Upper lobe of right lung (tissue), 1 donor: ENCODE results near the gene ETV3. TPM values are rescaled to one million over a fixed set of nuclear protein-coding genes. Genes with fewer than 3 reads are reported as not detected.
A peak's percentile ranks its signal among the peaks of the same experiment; 100 is the strongest.

Experiments
- ATAC-seq: fragments of 200-7000 bp; cut with Tn5 transposase; one replicate; pipeline ENCODE4 v1.9.1; 2020; ENCODE audit warnings: mild to moderate bottlenecking, moderate library complexity
- DNase-seq: peaks from one replicate; pipeline ENCODE4 v3.0.0-alpha.2; 2020
- H3K27ac ChIP-seq: fragments of 200-600 bp; one replicate; pipeline ENCODE4 v1.8.0; 2022
- H3K27me3 ChIP-seq: fragments of 200-600 bp; one replicate; pipeline ENCODE4 v1.8.0; 2022; ENCODE audit warnings: mild to moderate bottlenecking
- H3K36me3 ChIP-seq: fragments of 200-600 bp; one replicate; pipeline ENCODE4 v1.8.0; 2022
- H3K4me1 ChIP-seq: fragments of 200-600 bp; one replicate; pipeline ENCODE4 v1.8.0; 2022
- H3K4me3 ChIP-seq: fragments of 200-600 bp; one replicate; pipeline ENCODE4 v1.8.0; 2022; ENCODE audit warnings: mild to moderate bottlenecking
- H3K9me3 ChIP-seq: fragments of 200-600 bp; one replicate; pipeline ENCODE4 v1.8.0; 2022
- intact Hi-C: fragments of 100-400 bp; cut with DNase I; formaldehyde crosslinking; loops from one replicate; pipeline ENCODE4 v1.11.0; 2022
- total RNA-seq: library from RNA; stranded (reverse); fragmentation: NEBNext Ultra II Directional; extraction: Animal tissue kit (Norgen Biotek cat#: 25700); gene quantifications from one replicate; pipeline ENCODE4 v1.2.1, GENCODE V29; 2021
- TF ChIP-seq, protein P1 (sequence below): fragments of 200-600 bp; IDR thresholded peaks from one replicate; pipeline ENCODE4 v1.8.0; 2022; ENCODE audit warnings: antibody characterized with exemption
- donor health status: DM: no; HTN: yes; CAD: no; lungs with severe emphysema.

Gene ETV3
- total RNA-seq, 1 donor from 2014 or later: 39.2 TPM

DNA sequence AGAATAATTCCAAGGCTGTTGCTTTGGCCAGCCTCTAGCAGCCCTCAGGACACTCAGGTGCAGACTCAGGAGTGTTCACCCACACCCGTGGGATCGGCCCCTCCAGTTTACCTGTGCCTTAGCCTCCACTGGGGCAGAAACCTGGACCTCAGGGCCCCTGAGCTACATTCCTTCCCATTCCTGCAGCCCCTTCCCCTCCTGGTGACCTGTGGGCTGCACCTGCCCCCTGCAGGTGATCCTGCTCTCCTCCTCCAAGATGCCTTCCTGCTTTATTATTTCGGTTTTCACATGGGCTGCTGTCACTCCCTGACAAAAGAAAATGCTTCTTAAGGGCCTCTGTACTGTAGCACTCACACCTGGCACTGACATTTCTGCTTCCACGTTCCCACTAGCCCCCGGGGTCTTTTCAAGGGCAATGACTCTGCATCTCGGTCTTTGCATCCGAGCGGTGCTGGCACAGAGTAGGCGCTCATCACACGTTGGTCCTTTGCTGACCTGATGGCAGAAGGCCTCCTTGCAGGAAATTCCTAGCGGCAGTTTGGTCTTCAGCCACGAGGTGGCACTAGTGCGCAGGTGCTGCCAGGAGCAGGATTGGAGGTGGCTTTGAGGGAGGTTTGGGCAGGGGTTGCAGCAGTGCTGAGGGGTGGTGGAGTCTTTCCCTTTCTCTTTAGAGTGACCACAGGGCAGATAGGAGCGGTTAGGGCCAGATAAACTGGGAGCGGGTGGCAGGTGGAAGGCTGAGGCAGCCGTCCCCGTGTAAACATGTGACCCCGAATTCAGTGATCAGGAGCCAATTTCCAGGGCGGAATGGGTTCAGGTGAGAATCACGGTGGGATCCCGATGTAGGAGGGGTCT, 25.3 kb upstream of the ETV3 start:
- Histone ChIP-seq H3K4me3 (no peak overlapping the region), H3K9me3 (no peaks in the 10 kb centered on the region), H3K4me1 (no peaks in the 10 kb centered on the region), H3K27ac (no peak overlapping the region), H3K27me3 (peaks cover 7% of the 10 kb centered on the region), H3K36me3 (no peaks in the 10 kb centered on the region)
- TF ChIP-seq, protein P1, sequence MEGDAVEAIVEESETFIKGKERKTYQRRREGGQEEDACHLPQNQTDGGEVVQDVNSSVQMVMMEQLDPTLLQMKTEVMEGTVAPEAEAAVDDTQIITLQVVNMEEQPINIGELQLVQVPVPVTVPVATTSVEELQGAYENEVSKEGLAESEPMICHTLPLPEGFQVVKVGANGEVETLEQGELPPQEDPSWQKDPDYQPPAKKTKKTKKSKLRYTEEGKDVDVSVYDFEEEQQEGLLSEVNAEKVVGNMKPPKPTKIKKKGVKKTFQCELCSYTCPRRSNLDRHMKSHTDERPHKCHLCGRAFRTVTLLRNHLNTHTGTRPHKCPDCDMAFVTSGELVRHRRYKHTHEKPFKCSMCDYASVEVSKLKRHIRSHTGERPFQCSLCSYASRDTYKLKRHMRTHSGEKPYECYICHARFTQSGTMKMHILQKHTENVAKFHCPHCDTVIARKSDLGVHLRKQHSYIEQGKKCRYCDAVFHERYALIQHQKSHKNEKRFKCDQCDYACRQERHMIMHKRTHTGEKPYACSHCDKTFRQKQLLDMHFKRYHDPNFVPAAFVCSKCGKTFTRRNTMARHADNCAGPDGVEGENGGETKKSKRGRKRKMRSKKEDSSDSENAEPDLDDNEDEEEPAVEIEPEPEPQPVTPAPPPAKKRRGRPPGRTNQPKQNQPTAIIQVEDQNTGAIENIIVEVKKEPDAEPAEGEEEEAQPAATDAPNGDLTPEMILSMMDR: peak; percentile 92
- DNase-seq: peak; percentile 78
- intact Hi-C loops: no loop called here
- peak; percentile 88 for ATAC-seq

DNA sequence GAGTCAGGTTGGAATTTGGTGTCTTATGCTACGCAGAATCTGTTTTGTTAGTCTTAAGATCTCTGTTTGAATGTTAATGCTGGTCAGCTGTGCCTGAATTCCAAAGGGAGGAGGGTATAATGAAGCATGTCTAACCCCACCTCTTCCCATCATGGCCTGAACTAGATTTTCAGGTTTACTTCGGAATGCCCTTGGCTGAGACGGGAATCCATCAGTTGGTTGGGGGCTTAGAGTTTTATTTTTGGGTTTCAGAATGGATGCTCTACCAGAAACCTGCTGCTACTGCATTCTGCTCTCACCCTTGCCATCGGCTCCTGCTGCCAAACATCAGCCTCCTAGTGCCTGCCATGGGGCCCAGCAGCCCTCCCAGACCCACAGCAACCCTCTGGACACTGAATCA, 24.1 kb upstream of the ETV3 start:
- TF ChIP-seq, protein P1: no peak
- no peak for ATAC-seq
- H3K36me3 ChIP-seq: no peaks in the 10 kb centered on the region
- no peak overlapping the region for H3K27ac ChIP-seq
- DNase-seq: no peak
- H3K9me3 ChIP-seq: no peaks in the 10 kb centered on the region
- peaks cover 7% of the 10 kb centered on the region for H3K27me3 ChIP-seq
- H3K4me3 ChIP-seq: no peak overlapping the region
- intact Hi-C loops: no loop called here
- H3K4me1 ChIP-seq: no peaks in the 10 kb centered on the region

DNA sequence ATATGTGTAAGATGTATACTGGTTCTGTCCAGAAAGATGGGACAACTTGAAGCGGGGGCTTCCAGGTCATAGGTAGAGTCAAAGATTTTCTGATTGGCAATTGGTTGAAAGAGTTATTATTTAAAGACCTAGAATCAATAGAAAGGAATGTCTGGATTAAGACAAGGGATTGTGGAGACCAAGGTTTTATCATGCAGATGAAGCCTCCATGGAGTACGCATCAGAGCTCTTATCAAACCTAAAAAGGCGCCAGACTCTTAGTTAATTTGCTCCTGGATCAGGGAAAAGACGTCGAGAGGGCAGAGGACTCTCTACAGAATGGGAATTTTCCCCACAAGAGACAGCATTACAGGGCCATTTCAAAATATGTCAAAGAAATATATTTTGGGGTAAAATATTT, 23.7 kb upstream of the ETV3 start:
- Histone ChIP-seq H3K4me1 (no peaks in the 10 kb centered on the region), H3K9me3 (no peaks in the 10 kb centered on the region), H3K27me3 (peaks cover 7% of the 10 kb centered on the region), H3K36me3 (no peaks in the 10 kb centered on the region), H3K4me3 (no peak overlapping the region), H3K27ac (no peak overlapping the region)
- intact Hi-C loops: no loop called here
- TF ChIP-seq, protein P1: no peak
- DNase-seq (no peak), ATAC-seq (no peak)

- Histone ChIP-seq H3K27ac (no peak overlapping the region), H3K27me3 (peaks cover 1% of the 10 kb centered on the region), H3K9me3 (no peaks in the 10 kb centered on the region), H3K4me3 (no peak overlapping the region), H3K36me3 (no peaks in the 10 kb centered on the region), H3K4me1 (peaks cover 23% of the 10 kb centered on the region)
- intact Hi-C loops: no loop called here
- no peak for DNase-seq
- no peak for ATAC-seq
- TF ChIP-seq, protein P1: no peak
Observed at GRCh38 chr1:157158967-157159366, 20.8 kb upstream of the ETV3 start.

- no peak overlapping the region for H3K4me3 ChIP-seq
- H3K27ac ChIP-seq: no peak overlapping the region
- DNase-seq (no peak), ATAC-seq (no peak)
- H3K27me3 ChIP-seq: no peaks in the 10 kb centered on the region
- TF ChIP-seq, protein P1: no peak
- H3K36me3 ChIP-seq: no peaks in the 10 kb centered on the region
- H3K4me1 ChIP-seq: peaks cover 28% of the 10 kb centered on the region
- H3K9me3 ChIP-seq: no peaks in the 10 kb centered on the region
- intact Hi-C loops: loop anchor here (2.0 kb wide), 1 partner anchor 67 kb away; no protein-coding TSS in a partner anchor
Observed at GRCh38 chr1:157157501-157158190, 19.5 kb upstream of the ETV3 start.
